SKM-1 (cell line): Measurements from ENCODE around the gene ZNF606.

Experiments
- DNase-seq: peaks from one replicate; lab custom pipeline; 2025; ENCODE audit not compliant: unreplicated experiment; lab: John Stamatoyannopoulos, UW

The ZNF606 gene

GRCh38 chr19:57934820-57935665 lies 67.6 kb downstream of the ZNF606 start, which contains the start of gene ZNF418:
Gene ZNF418, minus strand, starts transcription at chr19:57935402. Its CDS starts 1,580 bp downstream, at chr19:57933822.
- no peak for DNase-seq

- DNase-seq, result no peak
Measured at GRCh38 chr19:57927587-57927986, 75.0 kb downstream of the ZNF606 start.
